HT-29 (cell line): ENCODE results near the gene SLC25A10. TPM values are rescaled to one million over a fixed set of nuclear protein-coding genes. Genes with fewer than 3 reads are reported as not detected.

Experiments used
- small RNA-seq: library from RNA; depleted of rRNA; stranded (forward); fragments of <200 nt; gene quantifications from one replicate; pipeline ENCODE3, GENCODE V24; 2014
- total RNA-seq: library from RNA; depleted of rRNA; stranded (reverse); fragments of >200 nt; shearing (Covaris generic); gene quantifications from 2 replicates; pipeline ENCODE4 v1.2.3, GENCODE V29; 2014; rRNA removed

The SLC25A10 gene
- total RNA-seq, 1 experiment from 2014 or later, result 209 TPM

Small RNA genes within 50 kb of the gene (small RNA-seq; reads per million reads assigned to genes)
- not detected for gene MIR6786

Other genes starting within 250 kb of the SLC25A10 start
- 3,401 and 4,670 TPM in 2 replicates for gene ACTG1, start 199.5 kb upstream of the SLC25A10 start, total RNA-seq
- 4.3 and 4.7 TPM in 2 replicates for gene FSCN2, start 183.9 kb upstream of the SLC25A10 start, total RNA-seq
- gene FAAP100, start 159.9 kb upstream of the SLC25A10 start, total RNA-seq, result 67.5 and 70.9 TPM in 2 replicates
- gene NPLOC4, start 75.2 kb upstream of the SLC25A10 start, total RNA-seq, result 81.9 and 94.2 TPM in 2 replicates
- 0.10 and 0.29 TPM in 2 replicates for gene TSPAN10, start 75.1 kb upstream of the SLC25A10 start, total RNA-seq
- 0.68 TPM in 1 of 2 replicates, not detected in the other for gene PDE6G, start 55.7 kb upstream of the SLC25A10 start, total RNA-seq
- gene OXLD1, start 45.7 kb upstream of the SLC25A10 start, total RNA-seq, result 97.8 and 104 TPM in 2 replicates
- gene CCDC137, start 45.5 kb upstream of the SLC25A10 start, total RNA-seq, result 33.8 and 33.9 TPM in 2 replicates
- gene ARL16, start 28.5 kb upstream of the SLC25A10 start, total RNA-seq, result 36.5 and 39.7 TPM in 2 replicates
- gene HGS, start 28.3 kb upstream of the SLC25A10 start, total RNA-seq, result 177 and 183 TPM in 2 replicates
- 72.5 and 88.4 TPM in 2 replicates for gene MRPL12, start 8.9 kb upstream of the SLC25A10 start, total RNA-seq
- gene GCGR, start 91.9 kb downstream of the SLC25A10 start, total RNA-seq, result 0.71 and 2.2 TPM in 2 replicates
- gene MCRIP1, start 121.0 kb downstream of the SLC25A10 start, total RNA-seq, result 159 and 160 TPM in 2 replicates
- gene PPP1R27, start 122.8 kb downstream of the SLC25A10 start, total RNA-seq, result 2.4 and 3.0 TPM in 2 replicates
- gene P4HB, start 148.3 kb downstream of the SLC25A10 start, total RNA-seq, result 1,172 and 1,253 TPM in 2 replicates
- 312 and 331 TPM in 2 replicates for gene ARHGDIA, start 159.1 kb downstream of the SLC25A10 start, total RNA-seq
- gene ALYREF, start 179.3 kb downstream of the SLC25A10 start, total RNA-seq, result 482 and 502 TPM in 2 replicates
- 222 and 256 TPM in 2 replicates for gene ANAPC11, start 179.4 kb downstream of the SLC25A10 start, total RNA-seq
- 2.4 and 3.2 TPM in 2 replicates for gene NPB, start 190.0 kb downstream of the SLC25A10 start, total RNA-seq
- 163 and 167 TPM in 2 replicates for gene PCYT2, start 199.1 kb downstream of the SLC25A10 start, total RNA-seq
- 101 and 121 TPM in 2 replicates for gene SIRT7, start 205.9 kb downstream of the SLC25A10 start, total RNA-seq
- 42.8 and 45.5 TPM in 2 replicates for gene MAFG, start 215.5 kb downstream of the SLC25A10 start, total RNA-seq
- gene PYCR1, start 225.0 kb downstream of the SLC25A10 start, total RNA-seq, result 255 and 273 TPM in 2 replicates
- not detected in 2 replicates for gene MYADML2, start 234.9 kb downstream of the SLC25A10 start, total RNA-seq
- 1.3 and 2.0 TPM in 2 replicates for gene NOTUM, start 248.9 kb downstream of the SLC25A10 start, total RNA-seq